NT2/D1 (cell line): ENCODE measurements around the gene ASGR1.
"Not testable (repeated sequence)": the region's sequence is repeated elsewhere in the genome, so short reads cannot be mapped to it uniquely, and the experiment has no call there.

Experiments
- SUZ12 ChIP-seq: IDR thresholded peaks from 2 replicates; pipeline ENCODE4 v1.6.1; 2011; ENCODE audit not compliant: insufficient read length, insufficient read depth; ENCODE audit errors: extremely low read depth
- YY1 ChIP-seq: IDR thresholded peaks from 2 replicates; pipeline ENCODE4 v1.6.1; 2011; ENCODE audit not compliant: insufficient read length, insufficient read depth
- ZNF274 ChIP-seq: IDR thresholded peaks from 2 replicates; pipeline ENCODE4 v1.6.1; 2011; ENCODE audit warnings: mild to moderate bottlenecking, low read depth, low read length

GRCh38 chr17:7126386-7126785, 52.8 kb downstream of the ASGR1 start:
- TF ChIP-seq SUZ12, ZNF274, YY1: not testable (repeated sequence)
